Liver (tissue), 9 donors: ENCODE results near the gene SNRPA1. TPM values are rescaled to one million over a fixed set of nuclear protein-coding genes. Genes with fewer than 3 reads are reported as not detected.

Source experiments
- DNase-seq: peaks from one replicate; pipeline ENCODE4 v3.0.0-alpha.2; 2017; ENCODE audit warnings: low spot score
- H3K27ac ChIP-seq, 2 donors: one replicate each; pipeline ENCODE4 v1.7.0; 2013; ENCODE audit warnings: inconsistent platforms in 2 of 2, low read length in 2 of 2, control low read depth in 1 of 2, low read depth in 1 of 2, mild to moderate bottlenecking in 1 of 2
- H3K27me3 ChIP-seq, 4 donors: one replicate each; pipeline versions ENCODE4 v1.6.1 to v1.7.0; 2013; ENCODE audit warnings: low read length in 3 of 4, inconsistent platforms in 1 of 4, mild to moderate bottlenecking in 1 of 4, moderate library complexity in 1 of 4; ENCODE audit not compliant: control insufficient read depth in 4 of 4, insufficient read depth in 4 of 4
- H3K36me3 ChIP-seq, 4 donors: one replicate each; pipeline versions ENCODE4 v1.6.1 to v1.7.0; 2013; ENCODE audit warnings: low read length in 3 of 4, mild to moderate bottlenecking in 3 of 4, low read depth in 1 of 4, moderate library complexity in 1 of 4; ENCODE audit not compliant: control insufficient read depth in 4 of 4, insufficient read depth in 3 of 4
- H3K4me1 ChIP-seq, 4 donors: one replicate each; pipeline versions ENCODE4 v1.6.1 to v1.7.0; 2013; ENCODE audit warnings: low read length in 3 of 4, mild to moderate bottlenecking in 3 of 4, moderate library complexity in 1 of 4; ENCODE audit not compliant: control insufficient read depth in 4 of 4, insufficient read depth in 4 of 4
- H3K4me3 ChIP-seq, 3 donors: one replicate each; pipeline versions ENCODE4 v1.6.1 to v1.7.0; 2013; ENCODE audit warnings: low read length in 3 of 3, control low read depth in 1 of 3, low read depth in 1 of 3, mild to moderate bottlenecking in 1 of 3
- H3K9ac ChIP-seq, 2 donors: one replicate each; pipeline ENCODE4 v1.7.0; 2013; ENCODE audit warnings: low read length in 2 of 2, mild to moderate bottlenecking in 2 of 2, moderate library complexity in 2 of 2, control low read depth in 1 of 2, low read depth in 1 of 2
- H3K9me3 ChIP-seq, 4 donors: one replicate each; pipeline versions ENCODE4 v1.6.1 to v1.7.0; 2013; ENCODE audit warnings: low read length in 3 of 4; ENCODE audit not compliant: control insufficient read depth in 4 of 4
- ATF3 ChIP-seq: IDR thresholded peaks from 2 replicates; pipeline ENCODE4 v1.6.1; 2016; ENCODE audit warnings: antibody characterized with exemption
- CTCF ChIP-seq: fragments of 150-350 bp; IDR thresholded peaks from 2 replicates; pipeline ENCODE4 v1.5.1; 2017; ENCODE audit warnings: improper control_type of control experiment, low read depth, low read length; ENCODE audit not compliant: missing input control
- EGR1 ChIP-seq, 2 donors: IDR thresholded peaks; 2 replicates each; pipeline ENCODE4 v1.6.1; 2016 to 2018; ENCODE audit warnings: antibody characterized with exemption in 2 of 2, low read depth in 2 of 2
- FOXA1 ChIP-seq: IDR thresholded peaks from 2 replicates; pipeline ENCODE4 v1.6.1; 2016; ENCODE audit warnings: antibody characterized with exemption
- FOXA2 ChIP-seq: IDR thresholded peaks from 2 replicates; pipeline ENCODE4 v1.6.1; 2016; ENCODE audit warnings: antibody characterized with exemption
- GABPA ChIP-seq, 2 donors: IDR thresholded peaks in 1 of 2; conservative IDR thresholded peaks in 1 of 2; 2 replicates each; pipeline ENCODE4 v1.6.1; 2016; ENCODE audit warnings: antibody characterized with exemption in 2 of 2, mild to moderate bottlenecking in 1 of 2, moderate library complexity in 1 of 2
- HNF4A ChIP-seq, 2 donors: conservative IDR thresholded peaks; 2 replicates each; pipeline ENCODE4 v1.6.1; 2016; ENCODE audit warnings: antibody characterized with exemption in 2 of 2, mild to moderate bottlenecking in 2 of 2
- HNF4G ChIP-seq: IDR thresholded peaks from 2 replicates; pipeline ENCODE4 v1.6.1; 2016; ENCODE audit warnings: antibody characterized with exemption
- JUND ChIP-seq, 2 donors: IDR thresholded peaks; 2 replicates each; pipeline ENCODE4 v1.6.1; 2016; ENCODE audit warnings: antibody characterized with exemption in 2 of 2
- MAX ChIP-seq: IDR thresholded peaks from 2 replicates; pipeline ENCODE4 v1.6.1; 2016; ENCODE audit warnings: antibody characterized with exemption
- NR2F2 ChIP-seq: IDR thresholded peaks from 2 replicates; pipeline ENCODE4 v1.6.1; 2016; ENCODE audit warnings: antibody characterized with exemption
- RAD21 ChIP-seq, 2 donors: IDR thresholded peaks; 2 replicates each; pipeline ENCODE4 v1.6.1; 2016; ENCODE audit warnings: antibody characterized with exemption in 2 of 2, mild to moderate bottlenecking in 2 of 2
- REST ChIP-seq: IDR thresholded peaks from 2 replicates; pipeline ENCODE4 v1.6.1; 2016; ENCODE audit warnings: antibody characterized with exemption, mild to moderate bottlenecking
- RXRA ChIP-seq, 2 donors: IDR thresholded peaks; 2 replicates each; pipeline ENCODE4 v1.6.1; 2017 to 2018; ENCODE audit warnings: antibody characterized with exemption in 2 of 2, mild to moderate bottlenecking in 1 of 2
- SP1 ChIP-seq: IDR thresholded peaks from 2 replicates; pipeline ENCODE4 v1.6.1; 2018; ENCODE audit warnings: antibody characterized with exemption, mild to moderate bottlenecking
- TAF1 ChIP-seq: conservative IDR thresholded peaks from 2 replicates; pipeline ENCODE4 v1.6.1; 2016; ENCODE audit warnings: antibody characterized with exemption, mild to moderate bottlenecking
- YY1 ChIP-seq: IDR thresholded peaks from 2 replicates; pipeline ENCODE4 v1.6.1; 2016; ENCODE audit warnings: antibody characterized with exemption, mild to moderate bottlenecking
- ZBTB33 ChIP-seq: IDR thresholded peaks from 2 replicates; pipeline ENCODE4 v1.6.1; 2016; ENCODE audit warnings: antibody characterized with exemption
- WGBS: extraction: QIAGEN DNeasy Blood & Tissue Kit; methylation state at CpG from one replicate; pipeline ENCODE4 v1.1.7; 2013; 5-methylcytosine and 5-hydroxymethylcytosine counted together
- polyA plus RNA-seq, 2 donors: library from polyadenylated mRNA; stranded (reverse) in 1 of 2; unstranded in 1 of 2; fragments of 200-250 nt in 1 of 2; fragments of >200 nt in 1 of 2; fragmentation: Nextera tagmentation in 1 of 2; extraction: Ambion mirVana in 1 of 2; gene quantifications; one replicate each; pipeline versions ENCODE4 v1.2.1 to v1.2.3, GENCODE V29; 2013 to 2015
- total RNA-seq, 2 donors: library from RNA; depleted of rRNA; stranded (reverse); fragments of >200 nt; gene quantifications; one replicate each; pipeline ENCODE4 v1.2.3, GENCODE V29; 2014
- donor health status: healthy.
- donor health status: healthy.
- donor health status: healthy.
- donor health status: healthy.
- donor health status: healthy.

Gene SNRPA1
- total and polyA plus RNA-seq, 4 donors, result 12.7 to 31.7 (median 18.0) TPM

GRCh38 chr15:101328001-101328400 lies 33.0 kb upstream of the SNRPA1 start:
- no peaks in the 10 kb centered on the region for H3K9me3 ChIP-seq
- H3K9ac ChIP-seq, result no peak overlapping the region
- H3K4me3 ChIP-seq, result no peak overlapping the region
- peaks cover 3 to 58% (median 31%) of the 10 kb centered on the region in 4 donors for H3K36me3 ChIP-seq
- DNase-seq, result no peak
- 94% methylated on average over 14 of the region's 14 CpGs for WGBS
- no peak overlapping the region for H3K27ac ChIP-seq
- no peaks in the 10 kb centered on the region for H3K27me3 ChIP-seq
- peaks cover 2 to 32% (median 18%) of the 10 kb centered on the region in 4 donors for H3K4me1 ChIP-seq
- TF ChIP-seq FOXA1 (no peak), HNF4G (no peak), REST (no peak), SP1 (no peak), ZBTB33 (no peak), GABPA (IDR thresholded peaks at IDR 0.05 in 1 of 2, conservative IDR thresholded peaks at IDR 0.05 in 1 of 2) (no peak), NR2F2 (no peak), JUND (IDR thresholded peaks at IDR 0.05) (no peak), CTCF (no peak), MAX (no peak), ATF3 (no peak), EGR1 (IDR thresholded peaks at IDR 0.05; ENCODE audit: low read depth in 2 of 2) (no peak), FOXA2 (no peak), HNF4A (conservative IDR thresholded peaks at IDR 0.05) (no peak), TAF1 (no peak), YY1 (no peak), RAD21 (IDR thresholded peaks at IDR 0.05) (no peak), RXRA (IDR thresholded peaks at IDR 0.05) (no peak)
